GM18951 (cell line): Measurements from ENCODE around the gene TMEM145.

Experiments
- POLR2A ChIP-seq: IDR thresholded peaks from 4 replicates; pipeline ENCODE4 v1.6.1; 2011; ENCODE audit warnings: mild to moderate bottlenecking; ENCODE audit not compliant: insufficient read length, insufficient read depth; ENCODE audit errors: extremely low read depth
- in situ Hi-C: fragments of 300-500 bp; cut with MboI; formaldehyde crosslinking; loops from one replicate; pipeline ENCODE4 v1.12.0; 2022; ENCODE audit warnings: low sequenced_read_pairs, mixed read lengths, inconsistent platforms; ENCODE audit not compliant: unreplicated experiment

Gene TMEM145

GRCh38 chr19:42288387-42288786, 24.7 kb upstream of the TMEM145 start:
- no peak for TF ChIP-seq POLR2A
- in situ Hi-C loops: loop anchor here (25.0 kb wide), 1 partner anchor 176 kb away; no protein-coding TSS in a partner anchor

- in situ Hi-C loops: loop anchor here (25.0 kb wide), 1 partner anchor 177 kb away; no protein-coding TSS in a partner anchor
- no peak for TF ChIP-seq POLR2A
Observed at GRCh38 chr19:42288881-42289555, 24.1 kb upstream of the TMEM145 start.

DNA sequence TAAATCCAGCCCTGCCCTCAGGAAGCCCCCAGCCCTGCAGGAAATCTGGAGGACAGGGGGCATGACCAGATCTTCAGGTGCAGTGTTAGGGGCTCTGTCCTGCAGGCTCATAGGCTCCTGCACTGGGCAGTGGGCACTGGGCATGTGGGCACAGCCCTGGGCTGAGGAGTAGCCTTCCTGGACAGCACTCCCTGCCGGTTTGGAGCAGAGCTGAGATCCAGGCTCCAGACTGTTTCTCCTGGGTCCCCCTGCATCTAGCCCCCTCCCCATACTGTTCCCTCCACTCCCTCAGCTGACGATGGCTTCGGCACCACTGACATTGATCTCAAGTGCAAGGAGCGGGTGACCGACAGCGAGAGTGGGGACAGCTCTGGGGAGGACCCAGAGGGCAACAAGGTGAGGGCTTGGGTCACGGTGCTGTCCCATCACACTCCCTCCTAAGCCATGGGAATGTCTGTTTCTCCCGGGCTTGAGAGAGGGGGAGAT, 23.5 kb upstream of the TMEM145 start:
- in situ Hi-C loops: loop anchor here (25.0 kb wide), 1 partner anchor 177 kb away; no protein-coding TSS in a partner anchor
- no peak for TF ChIP-seq POLR2A

DNA sequence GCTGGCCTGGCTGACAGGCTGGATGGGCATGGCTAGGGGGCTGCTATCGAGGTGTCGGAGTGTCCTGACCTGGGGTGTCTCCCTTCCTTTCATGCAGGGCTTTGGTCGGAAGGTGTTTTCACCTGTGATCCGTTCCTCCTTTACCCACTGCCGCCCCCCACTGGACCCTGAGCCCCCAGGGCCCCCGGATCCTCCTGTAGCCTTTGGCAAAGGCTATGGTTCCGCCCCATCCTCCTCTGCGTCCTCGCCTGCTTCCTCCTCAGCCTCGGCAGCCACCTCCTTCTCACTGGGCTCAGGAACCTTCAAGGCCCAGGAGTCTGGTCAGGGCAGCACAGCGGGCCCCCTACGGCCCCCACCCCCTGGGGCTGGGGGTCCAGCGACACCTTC, 23.0 kb upstream of the TMEM145 start:
- in situ Hi-C loops: loop anchor here (25.0 kb wide), 1 partner anchor 178 kb away; no protein-coding TSS in a partner anchor
- TF ChIP-seq POLR2A: no peak

DNA sequence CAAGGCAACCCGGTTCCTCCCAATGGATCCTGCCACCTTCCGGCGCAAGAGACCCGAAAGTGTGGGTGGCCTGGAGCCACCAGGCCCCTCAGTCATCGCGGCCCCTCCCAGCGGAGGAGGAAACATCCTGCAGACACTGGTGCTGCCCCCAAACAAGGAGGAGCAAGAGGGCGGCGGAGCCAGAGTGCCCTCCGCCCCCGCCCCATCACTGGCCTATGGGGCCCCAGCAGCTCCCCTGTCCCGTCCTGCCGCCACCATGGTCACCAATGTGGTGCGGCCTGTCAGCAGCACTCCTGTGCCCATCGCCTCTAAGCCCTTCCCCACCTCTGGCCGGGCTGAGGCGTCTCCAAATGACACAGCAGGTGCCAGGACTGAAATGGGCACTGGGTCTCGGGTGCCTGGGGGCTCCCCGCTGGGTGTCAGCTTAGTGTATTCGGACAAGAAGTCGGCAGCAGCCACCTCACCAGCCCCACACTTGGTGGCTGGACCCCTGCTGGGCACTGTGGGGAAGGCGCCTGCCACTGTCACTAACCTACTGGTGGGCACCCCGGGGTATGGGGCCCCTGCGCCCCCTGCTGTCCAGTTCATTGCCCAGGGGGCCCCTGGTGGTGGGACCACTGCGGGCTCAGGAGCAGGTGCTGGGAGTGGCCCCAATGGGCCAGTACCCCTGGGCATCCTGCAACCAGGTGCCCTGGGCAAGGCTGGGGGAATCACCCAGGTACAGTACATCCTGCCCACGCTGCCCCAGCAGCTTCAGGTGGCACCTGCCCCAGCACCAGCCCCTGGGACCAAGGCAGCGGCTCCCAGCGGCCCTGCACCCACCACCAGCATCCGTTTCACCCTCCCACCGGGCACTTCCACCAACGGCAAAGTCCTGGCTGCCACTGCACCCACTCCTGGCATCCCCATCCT, 22.3 kb upstream of the TMEM145 start:
- TF ChIP-seq POLR2A: no peak

DNA sequence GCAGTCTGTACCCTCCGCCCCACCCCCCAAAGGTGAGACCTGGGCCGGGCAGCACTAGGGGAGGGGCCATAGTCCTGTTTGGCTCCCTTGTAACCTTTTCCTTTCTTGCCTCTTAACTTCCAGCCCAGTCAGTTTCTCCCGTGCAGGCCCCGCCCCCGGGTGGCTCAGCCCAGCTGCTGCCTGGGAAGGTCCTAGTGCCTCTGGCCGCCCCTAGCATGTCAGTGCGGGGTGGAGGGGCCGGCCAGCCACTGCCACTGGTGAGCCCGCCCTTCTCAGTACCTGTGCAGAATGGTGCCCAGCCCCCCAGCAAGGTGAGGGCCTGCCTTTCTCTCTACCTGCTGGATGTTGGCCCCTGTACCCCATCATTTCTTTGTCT, 21.7 kb upstream of the TMEM145 start:
- in situ Hi-C loops: loop anchor here (25.0 kb wide), 1 partner anchor 179 kb away; no protein-coding TSS in a partner anchor
- no peak for TF ChIP-seq POLR2A

More for the DNA sequence above, 22.3 kb upstream of the TMEM145 start:
- in situ Hi-C loops: loop anchor here (25.0 kb wide), 1 partner anchor 178 kb away; no protein-coding TSS in a partner anchor

DNA sequence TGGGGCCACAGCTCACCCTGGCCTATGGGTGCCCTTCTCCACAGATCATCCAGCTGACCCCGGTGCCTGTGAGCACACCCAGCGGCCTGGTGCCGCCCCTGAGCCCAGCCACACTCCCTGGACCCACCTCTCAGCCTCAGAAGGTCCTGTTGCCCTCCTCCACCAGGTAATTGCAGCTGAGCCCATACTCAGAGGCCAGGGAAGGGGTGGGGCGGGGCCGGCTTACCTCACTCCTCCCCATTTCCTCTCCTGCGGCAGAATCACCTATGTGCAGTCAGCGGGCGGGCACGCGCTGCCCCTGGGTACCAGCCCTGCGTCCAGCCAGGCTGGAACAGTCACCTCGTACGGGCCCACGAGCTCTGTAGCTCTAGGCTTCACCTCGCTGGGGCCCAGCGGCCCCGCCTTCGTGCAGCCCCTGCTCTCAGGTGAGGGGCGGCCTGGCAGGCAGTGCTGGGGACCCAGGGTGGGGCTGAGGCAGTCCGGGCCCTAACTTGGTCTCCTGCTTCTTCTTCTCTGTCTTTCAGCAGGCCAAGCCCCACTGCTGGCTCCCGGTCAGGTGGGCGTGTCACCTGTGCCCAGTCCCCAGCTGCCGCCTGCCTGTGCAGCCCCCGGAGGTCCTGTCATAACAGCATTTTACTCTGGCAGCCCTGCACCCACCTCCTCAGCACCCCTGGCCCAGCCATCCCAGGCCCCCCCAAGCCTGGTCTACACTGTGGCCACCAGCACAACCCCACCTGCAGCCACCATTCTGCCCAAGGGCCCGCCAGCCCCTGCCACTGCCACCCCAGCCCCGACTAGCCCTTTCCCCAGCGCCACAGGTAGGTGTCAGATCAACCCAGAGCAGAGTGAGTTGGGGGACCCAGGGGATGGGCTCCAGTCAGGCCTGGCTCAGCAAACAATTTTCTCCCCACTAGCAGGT, 20.8 kb upstream of the TMEM145 start:
- TF ChIP-seq POLR2A: no peak
- in situ Hi-C loops: loop anchor here (25.0 kb wide), 1 partner anchor 180 kb away; no protein-coding TSS in a partner anchor

DNA sequence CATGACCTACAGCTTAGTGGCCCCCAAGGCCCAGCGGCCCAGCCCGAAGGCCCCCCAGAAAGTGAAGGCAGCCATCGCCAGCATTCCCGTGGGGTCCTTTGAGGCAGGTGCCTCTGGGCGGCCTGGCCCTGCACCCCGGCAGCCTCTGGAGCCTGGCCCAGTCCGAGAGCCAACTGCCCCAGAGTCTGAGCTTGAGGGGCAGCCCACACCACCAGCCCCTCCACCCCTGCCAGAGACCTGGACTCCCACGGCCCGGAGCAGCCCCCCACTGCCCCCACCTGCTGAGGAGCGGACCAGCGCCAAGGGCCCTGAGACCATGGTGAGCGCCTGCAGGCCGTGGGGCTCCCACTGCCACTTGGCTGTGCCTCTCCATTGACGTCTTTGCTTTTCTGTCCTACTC, 20.1 kb upstream of the TMEM145 start:
- in situ Hi-C loops: loop anchor here (25.0 kb wide), 1 partner anchor 181 kb away; no protein-coding TSS in a partner anchor
- TF ChIP-seq POLR2A: no peak

DNA sequence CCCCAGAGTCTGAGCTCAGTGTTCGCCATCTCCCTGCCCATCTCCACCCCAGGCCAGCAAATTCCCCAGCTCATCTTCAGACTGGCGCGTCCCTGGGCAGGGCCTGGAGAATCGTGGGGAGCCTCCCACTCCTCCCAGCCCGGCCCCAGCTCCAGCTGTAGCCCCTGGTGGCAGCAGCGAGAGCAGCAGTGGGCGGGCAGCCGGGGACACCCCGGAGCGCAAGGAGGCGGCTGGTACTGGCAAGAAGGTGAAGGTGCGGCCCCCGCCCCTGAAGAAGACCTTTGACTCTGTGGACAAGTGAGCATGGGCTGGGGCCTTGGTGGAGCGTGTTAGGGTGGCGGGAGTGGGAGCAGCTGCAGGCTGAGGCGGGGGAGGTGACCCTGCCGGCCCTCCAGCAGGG, 19.6 kb upstream of the TMEM145 start:
- in situ Hi-C loops: loop anchor here (25.0 kb wide), 1 partner anchor 181 kb away; no protein-coding TSS in a partner anchor
- TF ChIP-seq POLR2A: no peak

GRCh38 chr19:42293948-42294347, 19.2 kb upstream of the TMEM145 start:
- TF ChIP-seq POLR2A: no peak
- in situ Hi-C loops: loop anchor here (25.0 kb wide), 1 partner anchor 182 kb away; no protein-coding TSS in a partner anchor

- in situ Hi-C loops: loop anchor here (25.0 kb wide), 1 partner anchor 182 kb away; no protein-coding TSS in a partner anchor
- no peak for TF ChIP-seq POLR2A
Observed at GRCh38 chr19:42294471-42295137, 18.5 kb upstream of the TMEM145 start.
